IPS-NIHi11 (cell line): ENCODE results near the gene RASA4B.
"Not testable (repeated sequence)": the region's sequence is repeated elsewhere in the genome, so short reads cannot be mapped to it uniquely, and the experiment has no call there.

ENCODE experiments used
- DNase-seq: peaks from one replicate; pipeline ENCODE4 v3.0.0; 2012; ENCODE audit warnings: mixed read lengths, low spot score

Gene RASA4B

GRCh38 chr7:102473271-102473991, 44.1 kb downstream of the RASA4B start:
- DNase-seq, result no peak

GRCh38 chr7:102472126-102473041, 45.2 kb downstream of the RASA4B start:
- DNase-seq, result no peak

DNA sequence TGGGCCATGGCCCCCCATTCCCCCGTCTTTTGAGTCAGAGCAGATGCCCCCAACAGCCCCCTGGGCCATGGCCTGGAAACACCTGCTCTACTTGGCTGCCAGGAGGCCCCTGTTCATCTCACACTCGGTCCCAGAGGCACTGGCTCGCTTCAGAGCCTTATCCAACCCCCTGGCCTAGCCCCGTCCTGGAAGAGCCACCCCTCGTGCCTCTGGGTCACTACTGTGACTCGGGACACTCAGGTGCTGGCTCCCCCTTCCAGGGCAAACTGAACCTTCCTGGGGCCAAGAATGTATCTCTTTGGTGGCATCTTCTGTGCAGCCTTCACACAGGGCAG, 45.8 kb downstream of the RASA4B start:
- DNase-seq, result no peak

GRCh38 chr7:102469972-102470825, 47.4 kb downstream of the RASA4B start:
- DNase-seq, result no peak

DNA sequence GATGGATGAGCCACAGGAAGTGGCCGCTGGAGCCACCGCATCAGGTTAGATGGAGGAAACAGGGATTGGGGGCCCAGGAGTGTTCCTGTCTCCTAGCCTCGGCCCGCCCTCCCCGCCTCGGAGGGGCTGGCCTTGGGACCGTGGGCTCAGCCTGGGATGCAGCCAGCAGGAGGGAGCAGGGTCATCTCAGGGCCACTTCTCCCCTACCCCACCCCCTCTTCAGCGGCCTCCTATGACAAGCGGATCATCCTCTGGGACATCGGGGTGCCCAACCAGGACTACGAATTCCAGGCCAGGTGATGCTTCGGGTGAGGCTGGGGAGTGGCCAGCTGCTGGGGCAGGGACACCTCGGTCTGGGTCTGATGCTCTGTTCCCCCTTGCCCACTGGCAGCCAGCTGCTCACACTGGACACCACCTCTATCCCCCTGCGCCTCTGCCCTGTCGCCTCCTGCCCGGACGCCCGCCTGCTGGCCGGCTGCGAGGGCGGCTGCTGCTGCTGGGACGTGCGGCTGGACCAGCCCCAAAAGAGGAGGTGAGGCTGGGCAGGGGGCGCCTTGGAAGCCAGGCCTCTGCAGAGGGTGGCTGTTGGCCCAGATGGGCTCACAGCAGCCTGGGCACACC, 48.1 kb downstream of the RASA4B start:
- no peak for DNase-seq

DNA sequence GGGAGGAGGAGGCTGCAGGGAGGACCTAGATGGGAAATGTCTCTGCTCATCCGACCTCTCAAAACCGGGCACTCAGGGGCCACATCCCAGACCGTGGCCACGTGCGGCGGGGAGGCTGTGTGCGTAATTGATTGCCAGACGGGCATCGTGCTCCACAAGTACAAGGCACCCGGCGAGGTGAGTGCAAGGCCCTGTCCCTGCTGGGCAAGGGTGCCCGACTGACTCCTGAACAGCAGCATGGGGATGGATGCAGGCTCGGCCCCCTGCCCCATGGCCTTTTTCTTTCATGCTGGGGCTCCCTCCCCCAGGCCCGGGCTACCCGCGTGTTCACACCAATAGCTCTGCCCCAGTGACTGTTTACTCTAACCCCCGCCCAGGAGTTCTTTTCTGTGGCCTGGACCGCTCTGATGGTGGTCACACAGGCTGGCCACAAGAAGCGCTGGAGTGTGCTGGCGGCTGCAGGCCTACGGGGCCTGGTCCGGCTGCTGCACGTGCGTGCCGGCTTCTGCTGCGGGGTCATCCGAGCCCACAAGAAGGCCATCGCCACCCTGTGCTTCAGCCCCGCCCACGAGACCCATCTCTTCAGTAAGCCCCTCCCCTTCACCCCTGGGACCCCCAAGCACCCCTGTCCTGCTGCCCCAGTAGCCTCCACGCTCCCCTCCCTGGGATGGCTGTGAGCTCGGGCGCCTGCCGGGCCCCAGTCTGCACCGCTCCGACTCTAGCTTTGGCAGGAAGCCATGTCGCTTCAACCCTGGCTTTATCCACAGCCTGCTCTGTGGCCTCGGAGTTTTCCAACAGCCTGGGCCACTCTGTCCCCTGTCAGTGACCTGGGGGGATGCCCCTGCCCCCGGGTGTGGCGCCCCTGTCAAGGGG, 48.9 kb downstream of the RASA4B start:
- DNase-seq, result no peak

DNA sequence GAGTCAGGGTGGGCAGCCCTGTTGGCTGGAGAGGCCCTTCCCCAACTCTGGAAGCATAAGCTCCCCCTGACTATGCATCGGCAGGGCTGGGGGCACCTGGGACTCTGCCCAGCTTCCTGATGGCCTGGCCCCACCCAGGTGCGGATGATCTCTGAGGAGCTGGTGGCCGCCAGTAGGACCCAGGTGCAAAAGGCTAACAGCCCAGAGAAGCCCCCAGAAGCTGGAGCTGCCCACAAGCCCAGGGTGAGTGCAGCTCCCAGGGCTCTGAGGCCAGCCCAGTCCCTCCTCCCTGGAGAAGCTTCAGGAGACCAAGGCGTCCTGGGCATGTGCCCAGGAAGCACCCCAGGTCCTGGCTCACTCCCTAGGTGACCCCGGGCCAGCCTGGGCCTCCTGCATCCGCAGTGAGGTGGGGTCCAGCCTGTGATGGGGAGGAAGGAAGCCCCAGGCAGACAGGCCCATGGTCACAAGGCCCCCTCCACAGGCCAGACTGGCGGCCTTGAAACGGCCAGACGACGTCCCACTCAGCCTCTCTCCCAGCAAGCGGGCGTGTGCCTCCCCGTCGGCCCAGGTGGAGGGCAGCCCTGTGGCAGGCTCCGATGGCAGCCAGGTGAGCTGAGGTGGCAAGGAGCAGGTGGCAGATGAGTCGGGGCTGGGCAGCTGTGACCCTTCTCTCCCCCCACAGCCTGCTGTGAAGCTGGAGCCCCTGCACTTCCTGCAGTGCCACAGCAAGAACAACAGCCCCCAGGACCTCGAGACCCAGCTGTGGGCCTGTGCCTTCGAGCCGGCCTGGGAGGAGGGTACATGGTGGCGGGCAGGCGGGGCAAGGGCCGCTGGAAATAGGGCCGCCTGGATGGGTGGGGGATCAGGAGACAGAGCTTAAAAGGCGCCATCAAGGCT, 49.7 kb downstream of the RASA4B start:
- DNase-seq, result no peak

DNA sequence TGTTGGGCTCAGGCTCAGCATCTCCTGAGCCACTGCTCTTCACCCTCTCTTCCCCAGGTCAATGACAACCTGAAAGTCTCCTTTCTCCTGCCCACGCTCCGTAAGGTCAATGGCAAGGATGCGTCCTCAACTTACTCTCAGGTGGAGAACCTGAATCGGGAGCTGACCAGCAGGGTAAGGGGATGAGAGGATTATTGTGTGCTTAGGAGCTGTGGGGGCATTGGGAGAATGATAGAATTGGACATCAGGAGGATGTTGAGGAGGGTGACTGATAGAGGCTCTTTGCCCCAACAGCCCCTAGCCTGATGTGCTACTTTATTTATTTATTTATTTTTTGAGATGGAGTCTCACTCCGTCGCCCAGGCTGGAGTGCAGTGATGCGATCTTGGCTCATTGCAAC, 51.5 kb downstream of the RASA4B start:
- no peak for DNase-seq

GRCh38 chr7:102464577-102465280, 52.8 kb downstream of the RASA4B start, which contains the start of the genes ALKBH4 and LRWD1:
TSS of gene ALKBH4 (minus strand) at chr7:102464863. CDS start at chr7:102464836, 27 bp downstream.
TSS of gene LRWD1 (plus strand) at chr7:102464984. CDS start at chr7:102465081, 97 bp downstream.
- peak; percentile 100 for DNase-seq

- DNase-seq, result no peak
These were observed 53.6 kb downstream of the RASA4B start for GRCh38 chr7:102463841-102464576.

DNA sequence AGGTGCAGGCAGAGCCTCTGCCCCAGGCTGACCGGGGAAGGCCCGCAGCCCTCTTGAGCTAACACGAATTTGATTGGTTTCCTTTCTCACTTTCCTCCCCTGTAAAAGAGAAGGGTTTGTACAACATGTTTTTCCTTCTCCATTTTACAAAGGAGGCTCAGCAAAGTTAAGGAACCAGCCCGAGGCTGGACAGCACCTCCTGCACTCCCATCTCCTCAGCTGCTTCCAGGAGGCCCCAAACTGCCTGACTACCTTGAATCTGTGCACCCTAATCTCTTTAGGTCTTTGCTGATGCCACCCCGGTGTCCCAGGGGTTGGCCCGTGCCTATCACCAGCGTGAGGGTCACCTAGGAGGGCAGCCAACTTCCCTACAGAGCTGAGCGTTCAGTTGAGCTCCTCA, 57.1 kb downstream of the RASA4B start:
- no peak for DNase-seq

GRCh38 chr7:102459221-102459844, 58.2 kb downstream of the RASA4B start:
- DNase-seq, result no peak

DNA sequence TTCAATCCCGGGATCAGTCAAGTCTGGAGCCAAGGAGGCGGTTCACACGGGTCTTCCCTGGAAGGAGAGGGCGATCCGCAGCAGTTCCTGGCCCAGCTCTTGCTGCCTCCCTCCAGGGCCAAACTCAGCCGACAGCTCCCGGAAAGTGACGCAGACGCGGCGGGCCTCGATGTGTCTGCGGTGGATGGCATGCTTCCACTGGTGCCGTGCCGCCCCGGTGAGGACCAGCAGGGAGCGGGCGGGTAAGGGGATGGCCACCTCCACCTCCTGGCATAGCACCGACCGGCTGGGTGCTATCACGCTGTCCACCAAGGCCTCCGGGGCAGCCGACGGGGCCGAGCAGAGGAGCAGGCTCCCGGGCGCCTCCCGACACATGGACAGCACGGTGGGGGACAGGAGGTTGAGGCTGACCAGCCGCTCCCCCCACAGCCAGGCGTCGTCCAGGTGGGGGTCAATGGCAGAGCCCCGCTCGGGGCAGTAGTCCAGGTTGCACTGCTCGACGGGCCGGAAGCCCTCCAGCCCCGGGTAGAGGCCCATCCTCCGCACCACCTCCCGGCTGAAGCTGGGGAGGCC, 60.1 kb downstream of the RASA4B start:
- no peak for DNase-seq

- DNase-seq, result no peak
These were observed 61.2 kb downstream of the RASA4B start for GRCh38 chr7:102456327-102456726.

DNA sequence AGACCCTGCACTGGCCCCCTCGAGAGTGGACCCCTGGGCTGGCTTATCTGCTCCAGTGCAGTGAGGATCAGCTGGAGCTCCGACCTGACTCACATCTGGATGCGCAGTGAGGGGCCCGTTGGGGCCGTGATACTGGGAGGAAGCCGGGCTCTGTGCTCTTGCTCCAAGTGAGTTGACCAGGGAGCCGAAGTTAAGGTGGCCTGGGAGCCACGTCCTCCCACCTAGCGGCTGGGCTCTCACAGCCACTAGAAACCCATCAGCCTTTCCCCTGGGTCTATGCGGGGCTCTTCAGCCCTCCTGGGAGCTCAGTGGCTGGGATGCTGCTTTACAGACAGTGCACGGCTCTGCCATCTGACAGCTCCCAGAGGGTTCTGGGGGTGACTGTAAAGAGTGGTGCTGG, 62.0 kb downstream of the RASA4B start:
- no peak for DNase-seq

DNA sequence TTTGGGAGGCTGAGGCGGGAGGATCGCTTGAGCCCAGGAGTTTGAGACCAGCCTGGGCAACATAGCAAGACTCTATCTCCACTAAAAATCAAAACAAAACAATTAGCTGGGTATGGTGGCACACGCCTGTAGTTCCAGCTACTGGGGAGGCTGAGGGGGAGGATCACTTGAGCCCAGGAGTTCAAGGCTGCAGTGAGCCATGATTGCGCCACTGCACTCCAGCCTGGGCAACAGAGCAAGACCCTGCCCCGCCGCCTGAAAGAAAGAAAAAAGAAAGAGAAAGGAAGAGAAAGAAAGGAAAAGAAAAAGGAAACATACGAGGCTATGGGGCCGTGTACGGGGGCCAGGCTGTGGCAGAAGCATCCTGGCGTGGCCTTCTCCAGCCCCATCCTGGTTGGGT, 62.6 kb downstream of the RASA4B start:
- not testable (repeated sequence) for DNase-seq

- no peak for DNase-seq
These were observed 63.1 kb downstream of the RASA4B start for GRCh38 chr7:102454468-102454867.

- DNase-seq, result no peak
These were observed 64.3 kb downstream of the RASA4B start for GRCh38 chr7:102453319-102453718.
